GM12874 (cell line): ENCODE data around the gene MOB3B.

Experiments used
- TF ChIP-seq, protein P1 (sequence below): IDR thresholded peaks from 2 replicates; pipeline ENCODE4 v1.5.1; 2011; ENCODE audit warnings: low read depth, mild to moderate bottlenecking, control low read depth, low read length, moderate library complexity; ENCODE audit not compliant: insufficient read depth

Gene MOB3B

GRCh38 chr9:27440888-27441740 lies 88.5 kb downstream of the MOB3B start:
- TF ChIP-seq, protein P1, sequence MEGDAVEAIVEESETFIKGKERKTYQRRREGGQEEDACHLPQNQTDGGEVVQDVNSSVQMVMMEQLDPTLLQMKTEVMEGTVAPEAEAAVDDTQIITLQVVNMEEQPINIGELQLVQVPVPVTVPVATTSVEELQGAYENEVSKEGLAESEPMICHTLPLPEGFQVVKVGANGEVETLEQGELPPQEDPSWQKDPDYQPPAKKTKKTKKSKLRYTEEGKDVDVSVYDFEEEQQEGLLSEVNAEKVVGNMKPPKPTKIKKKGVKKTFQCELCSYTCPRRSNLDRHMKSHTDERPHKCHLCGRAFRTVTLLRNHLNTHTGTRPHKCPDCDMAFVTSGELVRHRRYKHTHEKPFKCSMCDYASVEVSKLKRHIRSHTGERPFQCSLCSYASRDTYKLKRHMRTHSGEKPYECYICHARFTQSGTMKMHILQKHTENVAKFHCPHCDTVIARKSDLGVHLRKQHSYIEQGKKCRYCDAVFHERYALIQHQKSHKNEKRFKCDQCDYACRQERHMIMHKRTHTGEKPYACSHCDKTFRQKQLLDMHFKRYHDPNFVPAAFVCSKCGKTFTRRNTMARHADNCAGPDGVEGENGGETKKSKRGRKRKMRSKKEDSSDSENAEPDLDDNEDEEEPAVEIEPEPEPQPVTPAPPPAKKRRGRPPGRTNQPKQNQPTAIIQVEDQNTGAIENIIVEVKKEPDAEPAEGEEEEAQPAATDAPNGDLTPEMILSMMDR = no peak

DNA sequence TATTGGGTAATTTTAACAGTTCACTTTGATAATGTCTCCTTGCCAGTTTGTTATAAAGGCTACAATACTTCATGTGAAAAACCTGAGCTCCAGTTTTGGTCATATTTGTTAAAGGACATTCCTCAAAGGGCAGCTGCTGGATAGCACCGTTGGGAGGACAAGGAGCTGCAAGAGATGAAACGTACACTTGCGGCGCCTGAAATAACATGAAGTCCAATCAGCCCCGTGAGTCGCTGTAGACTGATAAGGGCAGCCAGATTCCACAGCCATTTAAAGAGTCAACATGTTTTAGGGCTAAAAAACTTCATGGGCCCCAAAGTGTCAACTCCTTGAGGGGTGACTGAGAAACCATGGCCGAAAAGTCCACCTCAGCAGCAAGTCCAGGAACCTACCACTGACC lies 91.1 kb downstream of the MOB3B start:
- TF ChIP-seq, protein P1 = no peak

DNA sequence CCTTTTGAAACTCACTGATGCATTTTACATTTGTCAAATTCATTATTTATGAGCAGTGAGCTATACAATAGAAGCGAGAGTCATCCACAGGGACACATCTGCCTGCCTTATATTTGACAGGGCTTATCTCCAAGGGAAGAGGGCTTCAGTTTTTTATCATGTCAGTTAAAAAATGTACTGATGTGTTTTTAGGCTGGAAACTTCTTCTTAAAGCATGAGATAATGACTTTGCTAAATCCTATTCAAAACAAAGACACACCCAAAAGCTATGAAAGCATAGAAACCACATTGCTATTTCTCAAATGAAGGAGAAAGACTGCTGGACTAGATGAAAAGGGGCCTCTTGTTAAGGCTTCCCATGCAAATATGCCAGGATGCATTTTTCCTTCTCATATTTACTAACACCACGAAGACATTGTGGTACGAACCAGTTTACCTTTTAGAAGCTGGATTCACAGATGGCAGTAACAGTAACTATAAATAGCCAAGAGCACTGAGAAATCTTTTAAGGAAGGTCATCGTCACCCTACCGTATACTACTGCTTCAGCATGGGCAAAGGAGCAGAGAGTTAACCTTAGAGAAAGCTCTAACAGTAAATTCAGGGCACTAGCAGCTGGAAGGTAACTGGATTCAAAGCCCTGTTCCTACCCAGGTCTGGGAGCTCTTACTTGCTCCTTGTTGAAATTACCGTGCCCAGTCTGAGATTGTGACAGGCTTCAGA lies 91.8 kb downstream of the MOB3B start:
- TF ChIP-seq, protein P1 = no peak

GRCh38 chr9:27436234-27436633 lies 93.4 kb downstream of the MOB3B start:
- TF ChIP-seq, protein P1 = no peak

DNA sequence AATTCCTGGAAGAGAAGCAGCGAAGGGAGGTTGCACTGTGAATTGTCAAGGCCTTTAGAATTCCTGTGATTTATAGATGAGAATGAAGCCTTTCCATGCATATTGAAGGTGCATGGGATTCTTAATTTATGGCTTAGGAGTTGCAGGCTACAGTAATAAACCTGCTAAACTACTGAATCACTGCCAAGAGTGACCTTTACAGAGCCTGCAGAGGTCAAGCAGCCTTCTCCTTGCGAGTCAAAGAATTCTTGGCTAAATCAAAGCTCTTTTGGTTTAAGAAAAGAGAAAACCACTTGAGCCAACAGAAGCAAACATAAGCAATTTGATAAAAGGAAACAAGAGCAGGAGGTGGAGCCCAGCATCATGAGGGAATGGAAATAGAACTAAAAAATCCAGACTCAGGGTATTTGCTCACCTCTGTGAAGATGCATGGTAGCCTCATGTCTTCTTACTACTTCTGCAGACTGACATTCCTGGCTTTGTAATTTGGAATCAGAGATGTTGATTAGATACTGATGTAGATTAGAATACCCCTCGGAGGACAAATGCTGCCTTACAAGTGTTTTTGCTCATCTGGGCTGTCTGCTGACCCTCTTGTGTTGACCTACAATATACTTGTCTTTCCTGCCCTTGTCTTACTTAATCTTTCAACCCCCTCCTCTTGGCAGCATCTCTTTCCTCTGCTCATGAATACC lies 95.8 kb downstream of the MOB3B start:
- TF ChIP-seq, protein P1 = no peak

DNA sequence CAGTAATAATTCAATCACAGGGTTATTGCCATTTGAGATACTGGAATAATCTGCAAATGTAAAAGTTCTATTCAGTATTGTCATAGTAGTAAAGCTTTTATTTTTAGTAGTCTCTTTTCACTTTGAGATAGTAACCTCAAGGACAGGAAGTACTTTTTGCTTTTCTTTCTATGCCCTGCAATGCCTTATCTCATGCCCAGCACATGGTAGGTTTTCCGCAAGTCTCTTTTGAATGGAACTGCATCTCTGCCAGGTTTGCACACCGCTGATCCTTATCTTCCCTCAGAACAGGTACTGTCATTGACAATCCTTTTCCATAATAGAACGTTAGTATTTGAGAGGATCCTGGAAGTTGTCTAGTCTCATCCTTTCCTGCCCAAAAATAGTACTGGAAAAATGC lies 97.3 kb downstream of the MOB3B start:
- TF ChIP-seq, protein P1 = no peak

GRCh38 chr9:27431543-27432147 lies 98.0 kb downstream of the MOB3B start:
- TF ChIP-seq, protein P1 = no peak
